Measurements from ENCODE around the gene SUPT16H.

The SUPT16H gene

DNA sequence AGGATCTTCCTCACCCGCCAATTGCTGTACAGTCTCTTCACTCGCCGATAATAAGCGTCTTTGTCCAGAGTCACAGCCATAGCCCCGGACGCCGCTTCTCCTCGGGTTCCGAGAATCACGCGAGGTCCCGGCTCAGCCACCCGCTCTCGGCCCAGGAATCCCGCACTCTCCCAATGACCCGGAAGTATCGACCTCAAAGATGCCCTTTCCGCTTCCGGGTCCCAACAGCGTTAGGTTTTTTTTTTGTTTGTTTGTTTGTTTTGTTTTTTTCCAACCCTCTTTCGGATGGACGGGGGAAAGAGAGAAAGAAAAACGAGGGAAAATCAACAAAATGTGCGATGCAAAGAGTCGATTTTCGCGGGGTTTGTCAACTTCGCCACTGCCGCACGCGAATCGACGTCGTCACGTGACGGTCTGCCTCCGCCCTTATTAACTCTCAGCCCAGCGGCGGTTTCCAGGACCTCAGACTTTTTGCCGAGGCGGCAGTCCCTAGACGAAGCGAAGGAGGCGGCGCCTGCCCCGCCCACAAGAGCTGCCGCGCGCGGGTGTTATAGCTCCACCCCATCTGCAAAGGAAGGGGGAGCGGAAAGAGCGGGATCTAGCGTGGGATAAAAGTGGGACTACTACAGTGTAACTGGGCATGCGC, at the start of gene SUPT16H:
SUPT16H (minus strand) TSS at position 172 of the 646 bp plus-strand sequence; CDS start at position 80, 92 bp downstream.
- peak within 1 kb of the TSS; percentile 93 for H3K4me3 ChIP-seq (ENCODE audit: low read length)
- TF ChIP-seq, protein P1, sequence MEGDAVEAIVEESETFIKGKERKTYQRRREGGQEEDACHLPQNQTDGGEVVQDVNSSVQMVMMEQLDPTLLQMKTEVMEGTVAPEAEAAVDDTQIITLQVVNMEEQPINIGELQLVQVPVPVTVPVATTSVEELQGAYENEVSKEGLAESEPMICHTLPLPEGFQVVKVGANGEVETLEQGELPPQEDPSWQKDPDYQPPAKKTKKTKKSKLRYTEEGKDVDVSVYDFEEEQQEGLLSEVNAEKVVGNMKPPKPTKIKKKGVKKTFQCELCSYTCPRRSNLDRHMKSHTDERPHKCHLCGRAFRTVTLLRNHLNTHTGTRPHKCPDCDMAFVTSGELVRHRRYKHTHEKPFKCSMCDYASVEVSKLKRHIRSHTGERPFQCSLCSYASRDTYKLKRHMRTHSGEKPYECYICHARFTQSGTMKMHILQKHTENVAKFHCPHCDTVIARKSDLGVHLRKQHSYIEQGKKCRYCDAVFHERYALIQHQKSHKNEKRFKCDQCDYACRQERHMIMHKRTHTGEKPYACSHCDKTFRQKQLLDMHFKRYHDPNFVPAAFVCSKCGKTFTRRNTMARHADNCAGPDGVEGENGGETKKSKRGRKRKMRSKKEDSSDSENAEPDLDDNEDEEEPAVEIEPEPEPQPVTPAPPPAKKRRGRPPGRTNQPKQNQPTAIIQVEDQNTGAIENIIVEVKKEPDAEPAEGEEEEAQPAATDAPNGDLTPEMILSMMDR (IDR thresholded peaks at IDR 0.05; ENCODE audit: insufficient read depth, low read depth, low read length, missing control alignments) = no peak
- DNase-seq (ENCODE audit: low read depth) = peak; percentile 95

DNA sequence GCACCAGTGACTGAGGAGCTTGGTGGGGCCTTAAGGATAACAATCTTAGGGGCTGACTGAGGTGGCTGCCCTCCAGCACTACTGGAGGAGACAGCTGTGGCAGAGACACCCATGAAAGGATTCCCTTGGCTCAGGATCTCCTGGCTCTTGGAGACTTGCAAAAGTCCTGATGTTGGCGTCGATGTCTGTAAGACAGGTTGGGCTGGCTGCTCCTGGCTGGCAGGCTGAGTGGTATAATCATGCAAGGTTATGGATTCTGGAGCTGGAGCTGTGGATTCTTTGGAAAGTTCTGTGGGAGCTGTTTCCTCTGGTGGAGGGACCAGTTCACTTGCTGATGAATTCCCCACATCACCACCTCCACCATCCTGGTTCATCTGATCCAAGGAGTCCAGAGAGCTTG, 47.3 kb upstream of the SUPT16H start:
- DNase-seq (ENCODE audit: low read depth) = no peak
- H3K4me3 ChIP-seq (ENCODE audit: low read length) = no peak overlapping the region
- TF ChIP-seq, protein P1 (IDR thresholded peaks at IDR 0.05; ENCODE audit: insufficient read depth, low read depth, low read length, missing control alignments) = no peak

DNA sequence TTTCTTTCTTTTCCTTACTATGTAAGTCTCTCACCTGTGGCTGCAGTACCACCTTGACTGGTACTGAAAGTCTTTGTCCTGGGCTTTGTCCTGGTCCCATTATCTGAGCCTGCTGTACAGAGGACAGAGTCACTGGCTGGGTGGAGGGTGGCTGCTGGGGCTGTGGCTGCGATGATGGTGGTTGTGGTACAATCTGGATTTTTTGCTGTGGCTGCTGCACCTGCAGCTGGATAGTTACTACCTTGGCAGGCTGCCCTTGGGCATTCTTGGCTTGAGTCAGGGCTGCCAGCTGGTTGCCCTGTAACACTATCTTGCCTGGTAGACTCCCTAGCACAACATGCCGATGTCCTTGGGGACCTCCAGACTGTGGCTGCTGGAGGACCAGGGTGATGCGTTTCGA, 45.1 kb upstream of the SUPT16H start:
- TF ChIP-seq, protein P1 (IDR thresholded peaks at IDR 0.05; ENCODE audit: insufficient read depth, low read depth, low read length, missing control alignments) = no peak
- H3K4me3 ChIP-seq (ENCODE audit: low read length) = no peak overlapping the region
- DNase-seq (ENCODE audit: low read depth) = no peak

DNA sequence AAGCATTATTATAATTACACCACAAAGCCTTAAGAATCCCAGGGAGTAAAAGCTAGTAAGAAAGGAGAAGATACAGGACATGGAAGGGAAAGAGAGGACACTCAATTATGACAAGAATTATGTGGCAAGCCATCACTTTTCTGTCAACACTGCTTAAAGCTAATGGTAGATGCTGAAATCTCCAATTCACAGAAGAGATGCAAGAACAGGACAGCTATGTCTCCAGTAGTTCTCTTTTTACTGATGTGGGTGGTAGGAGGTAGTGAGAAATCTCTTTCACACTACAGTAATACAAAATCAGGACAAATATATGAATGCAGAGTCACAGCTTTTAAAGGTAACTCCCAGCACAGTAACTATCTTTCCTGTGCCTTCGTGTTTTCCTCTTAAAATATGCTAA, 42.9 kb upstream of the SUPT16H start:
- DNase-seq (ENCODE audit: low read depth) = no peak
- no peak overlapping the region for H3K4me3 ChIP-seq (ENCODE audit: low read length)
- TF ChIP-seq, protein P1 (IDR thresholded peaks at IDR 0.05; ENCODE audit: insufficient read depth, low read depth, low read length, missing control alignments) = no peak

DNA sequence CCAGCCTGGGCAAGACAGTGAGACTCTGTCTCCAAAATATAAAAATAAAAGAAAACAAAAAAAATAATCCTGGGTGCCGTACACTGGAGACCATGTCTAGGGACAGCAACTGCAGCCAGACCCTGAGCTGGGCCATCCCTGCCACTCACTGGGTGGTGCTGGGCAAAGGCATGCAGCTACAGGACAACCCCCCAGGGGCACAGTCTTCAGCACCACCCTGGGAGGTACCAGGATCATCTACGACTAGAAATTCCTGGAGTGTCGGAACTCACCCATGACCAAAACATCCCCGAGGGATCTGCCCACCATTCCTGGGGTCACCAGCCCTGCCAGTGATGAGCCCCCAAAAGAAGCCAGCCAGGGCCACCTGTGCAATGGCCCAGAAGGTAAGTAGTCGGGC, 35.7 kb upstream of the SUPT16H start:
- no peak overlapping the region for H3K4me3 ChIP-seq (ENCODE audit: low read length)
- DNase-seq (ENCODE audit: low read depth) = no peak
- TF ChIP-seq, protein P1 (IDR thresholded peaks at IDR 0.05; ENCODE audit: insufficient read depth, low read depth, low read length, missing control alignments) = no peak

DNA sequence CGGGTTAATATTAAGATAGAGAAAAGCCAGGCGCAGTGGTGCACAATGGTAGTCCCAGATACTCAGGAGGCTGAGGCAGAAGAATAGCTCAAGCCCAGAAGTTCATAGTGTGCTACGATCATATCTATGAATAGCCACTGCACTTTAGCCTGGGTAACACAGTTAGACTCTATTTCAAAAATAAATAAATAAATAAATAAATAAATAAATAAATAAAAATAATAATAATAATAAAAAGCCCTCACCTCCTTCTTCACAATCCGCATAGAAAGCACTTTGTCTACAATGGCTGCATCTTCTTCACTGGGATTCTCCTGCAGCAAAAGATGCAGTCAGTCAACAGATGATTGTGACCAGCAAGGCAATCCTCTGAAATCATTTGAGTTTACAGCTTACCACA, 31.5 kb upstream of the SUPT16H start:
- TF ChIP-seq, protein P1 (IDR thresholded peaks at IDR 0.05; ENCODE audit: insufficient read depth, low read depth, low read length, missing control alignments) = no peak
- no peak overlapping the region for H3K4me3 ChIP-seq (ENCODE audit: low read length)
- DNase-seq (ENCODE audit: low read depth) = no peak

DNA sequence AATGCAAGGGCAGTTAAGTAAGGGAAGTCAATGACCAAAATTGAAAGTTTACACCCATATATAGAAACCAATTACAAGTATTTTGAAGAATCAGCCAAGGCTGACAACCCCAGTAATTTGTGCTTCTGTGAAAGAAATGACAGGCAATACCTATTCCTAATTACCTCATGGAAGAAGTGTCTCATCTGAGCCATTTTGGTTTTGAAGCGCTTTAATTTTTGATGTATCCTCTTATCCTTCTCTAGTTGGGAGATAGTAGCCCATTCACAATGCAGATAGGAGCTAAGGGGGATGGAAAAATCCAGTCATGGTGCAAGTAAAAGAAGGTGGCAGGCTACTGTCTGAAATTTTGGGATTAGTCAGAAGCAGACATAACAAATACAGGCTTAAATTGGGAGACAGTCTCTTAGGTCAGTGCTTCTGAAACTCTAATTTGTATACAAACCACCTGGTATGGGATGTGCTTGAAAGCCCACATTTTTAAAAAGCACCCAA, 30.4 kb upstream of the SUPT16H start:
- TF ChIP-seq, protein P1 (IDR thresholded peaks at IDR 0.05; ENCODE audit: insufficient read depth, low read depth, low read length, missing control alignments) = no peak
- no peak overlapping the region for H3K4me3 ChIP-seq (ENCODE audit: low read length)
- no peak for DNase-seq (ENCODE audit: low read depth)
